SKM-1 treated with dmso at 0.1 percent for 144 hours (cell line): ENCODE data around the gene NAGLU.
"Not testable (repeated sequence)": the region's sequence is repeated elsewhere in the genome, so short reads cannot be mapped to it uniquely, and the experiment has no call there.

Experiments
- DNase-seq: peaks from one replicate; lab custom pipeline; 2025; ENCODE audit not compliant: unreplicated experiment; lab: John Stamatoyannopoulos, UW

NAGLU gene

DNA sequence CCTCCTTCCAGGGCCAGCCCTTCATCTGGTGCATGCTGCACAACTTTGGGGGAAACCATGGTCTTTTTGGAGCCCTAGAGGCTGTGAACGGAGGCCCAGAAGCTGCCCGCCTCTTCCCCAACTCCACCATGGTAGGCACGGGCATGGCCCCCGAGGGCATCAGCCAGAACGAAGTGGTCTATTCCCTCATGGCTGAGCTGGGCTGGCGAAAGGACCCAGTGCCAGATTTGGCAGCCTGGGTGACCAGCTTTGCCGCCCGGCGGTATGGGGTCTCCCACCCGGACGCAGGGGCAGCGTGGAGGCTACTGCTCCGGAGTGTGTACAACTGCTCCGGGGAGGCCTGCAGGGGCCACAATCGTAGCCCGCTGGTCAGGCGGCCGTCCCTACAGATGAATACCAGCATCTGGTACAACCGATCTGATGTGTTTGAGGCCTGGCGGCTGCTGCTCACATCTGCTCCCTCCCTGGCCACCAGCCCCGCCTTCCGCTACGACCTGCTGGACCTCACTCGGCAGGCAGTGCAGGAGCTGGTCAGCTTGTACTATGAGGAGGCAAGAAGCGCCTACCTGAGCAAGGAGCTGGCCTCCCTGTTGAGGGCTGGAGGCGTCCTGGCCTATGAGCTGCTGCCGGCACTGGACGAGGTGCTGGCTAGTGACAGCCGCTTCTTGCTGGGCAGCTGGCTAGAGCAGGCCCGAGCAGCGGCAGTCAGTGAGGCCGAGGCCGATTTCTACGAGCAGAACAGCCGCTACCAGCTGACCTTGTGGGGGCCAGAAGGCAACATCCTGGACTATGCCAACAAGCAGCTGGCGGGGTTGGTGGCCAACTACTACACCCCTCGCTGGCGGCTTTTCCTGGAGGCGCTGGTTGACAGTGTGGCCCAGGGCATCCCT is 7.4 kb downstream of the NAGLU start:
- no peak for DNase-seq

DNA sequence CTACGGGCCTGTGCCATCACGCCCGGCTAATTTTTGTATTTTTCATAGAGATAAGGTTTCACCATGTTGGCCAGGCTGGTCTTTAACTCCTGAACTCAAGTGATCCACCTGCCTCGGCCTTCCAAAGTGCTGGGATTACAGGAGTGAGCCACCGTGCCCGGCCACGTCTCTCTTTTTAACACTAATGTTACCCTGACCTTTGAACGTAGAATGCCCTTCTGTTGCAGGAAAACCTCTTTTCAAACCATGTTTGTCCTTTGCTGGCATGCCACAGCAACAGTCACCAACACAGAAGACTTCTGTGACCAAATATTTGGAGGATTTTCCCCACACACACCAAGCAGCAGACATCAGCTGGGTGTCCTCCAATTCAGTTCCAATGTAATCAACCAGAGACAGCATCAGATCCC is 8.8 kb downstream of the NAGLU start:
- no peak for DNase-seq

DNA sequence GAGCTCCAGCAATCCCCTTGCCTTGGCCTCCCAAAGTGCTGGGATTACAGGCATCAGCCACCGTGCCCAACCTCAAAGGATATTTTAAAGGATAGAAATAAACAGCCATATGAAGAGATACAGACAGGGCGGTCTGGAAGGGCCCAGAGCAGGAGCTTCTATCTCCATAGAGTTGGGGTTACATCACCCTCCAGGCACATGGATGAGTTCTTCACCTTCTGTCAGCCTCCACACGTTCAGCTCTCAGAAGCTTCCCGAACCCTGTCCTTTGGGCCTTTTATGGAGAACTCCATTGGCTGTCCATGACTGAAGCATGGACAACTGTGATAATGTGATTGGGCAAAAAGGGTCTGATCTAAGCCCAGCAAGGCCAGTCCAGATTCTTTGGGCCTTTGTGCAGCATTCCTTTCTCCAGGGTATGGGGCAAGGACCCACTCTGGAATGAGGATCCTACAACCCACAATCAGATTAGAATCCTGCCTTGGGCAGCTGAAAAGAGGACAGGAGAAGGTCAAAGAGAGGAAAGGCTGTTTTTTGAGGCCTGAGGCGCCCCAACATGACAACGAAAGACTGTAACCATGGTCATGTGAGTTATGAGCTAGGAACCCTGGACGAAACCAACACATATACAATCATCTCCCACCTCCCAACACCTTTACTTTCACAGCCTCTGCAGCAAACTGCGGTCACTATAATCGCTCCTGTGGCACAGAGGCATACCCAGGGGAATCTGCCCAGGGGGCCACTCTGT is 9.9 kb downstream of the NAGLU start:
- DNase-seq: not testable (repeated sequence)

DNA sequence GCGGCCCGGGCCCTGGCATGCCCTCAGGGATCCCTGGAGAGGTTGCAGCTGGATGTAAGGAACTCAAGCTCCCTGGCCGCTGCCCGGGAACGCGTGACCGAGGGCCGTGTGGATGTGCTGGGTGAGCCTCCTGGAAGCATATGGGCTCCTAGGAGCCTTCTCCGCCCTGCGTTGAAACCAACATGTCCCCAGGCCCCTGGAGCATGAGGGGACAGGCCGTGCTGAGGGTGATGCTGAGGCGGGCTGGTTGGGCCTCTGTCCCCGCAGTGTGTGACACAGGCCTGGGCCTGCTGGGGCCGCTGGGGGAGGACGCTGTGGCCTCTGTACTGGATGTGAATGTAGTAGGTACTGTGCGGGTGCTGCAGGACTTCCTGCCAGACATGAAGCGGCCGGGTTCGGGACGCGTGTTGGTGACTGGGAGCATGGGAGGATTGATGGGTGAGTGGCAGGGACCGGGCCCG is 11.0 kb downstream of the NAGLU start:
- no peak for DNase-seq

DNA sequence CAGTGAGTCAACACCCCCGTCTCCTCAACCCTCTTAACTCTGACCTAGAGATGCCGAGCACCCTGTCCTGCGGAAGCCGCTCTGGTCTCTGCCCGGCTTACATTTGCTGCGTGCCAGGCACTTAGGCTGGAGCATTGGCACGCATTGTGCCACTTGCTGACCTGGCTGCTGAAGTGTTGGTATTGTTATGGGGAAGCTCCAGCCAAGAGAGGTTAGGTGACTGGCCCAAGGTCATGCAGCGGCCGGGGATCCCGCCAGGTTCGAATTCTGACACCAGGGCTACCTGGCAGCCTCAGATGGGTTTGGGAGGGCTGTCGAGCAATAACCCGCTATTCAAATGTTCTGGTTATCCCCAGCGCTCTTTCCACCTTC is 11.6 kb downstream of the NAGLU start:
- no peak for DNase-seq

DNA sequence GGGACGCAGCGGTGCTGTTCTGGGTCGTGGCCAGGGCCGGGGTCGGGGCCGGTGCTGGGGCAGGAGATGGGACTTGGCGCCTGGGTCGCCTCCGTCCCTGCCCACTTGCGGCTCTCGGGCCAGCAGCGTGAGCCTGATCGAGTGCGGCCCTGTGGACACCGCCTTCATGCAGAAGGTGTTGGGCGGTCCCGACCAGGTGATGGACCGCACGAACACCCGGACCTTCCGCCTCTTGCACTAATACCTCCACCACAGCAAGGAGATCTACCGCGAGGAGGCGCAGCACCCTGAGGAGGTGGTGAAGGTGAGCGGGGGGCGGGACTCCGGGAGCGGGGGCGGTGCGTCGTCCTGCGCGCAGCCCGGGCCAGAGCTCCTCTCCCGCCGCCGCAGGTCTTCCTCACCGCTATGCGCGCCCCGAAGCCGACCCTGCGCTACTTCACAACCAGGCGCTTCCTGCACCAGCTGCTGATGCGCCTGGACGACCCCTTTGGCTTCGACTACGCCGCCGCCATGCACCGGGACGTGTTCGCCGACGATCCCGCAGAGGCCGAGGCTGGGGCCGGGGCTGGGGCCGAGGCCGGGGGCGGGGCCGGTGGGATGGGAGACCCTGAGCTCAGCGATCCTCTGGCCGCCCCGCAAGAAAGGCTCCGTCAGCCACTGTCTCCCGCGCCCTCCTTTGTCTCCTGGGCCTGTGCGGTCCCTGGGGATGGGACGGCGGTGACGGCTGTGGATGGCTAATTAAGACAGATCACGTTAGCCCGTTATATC is 12.2 kb downstream of the NAGLU start:
- DNase-seq: no peak

DNA sequence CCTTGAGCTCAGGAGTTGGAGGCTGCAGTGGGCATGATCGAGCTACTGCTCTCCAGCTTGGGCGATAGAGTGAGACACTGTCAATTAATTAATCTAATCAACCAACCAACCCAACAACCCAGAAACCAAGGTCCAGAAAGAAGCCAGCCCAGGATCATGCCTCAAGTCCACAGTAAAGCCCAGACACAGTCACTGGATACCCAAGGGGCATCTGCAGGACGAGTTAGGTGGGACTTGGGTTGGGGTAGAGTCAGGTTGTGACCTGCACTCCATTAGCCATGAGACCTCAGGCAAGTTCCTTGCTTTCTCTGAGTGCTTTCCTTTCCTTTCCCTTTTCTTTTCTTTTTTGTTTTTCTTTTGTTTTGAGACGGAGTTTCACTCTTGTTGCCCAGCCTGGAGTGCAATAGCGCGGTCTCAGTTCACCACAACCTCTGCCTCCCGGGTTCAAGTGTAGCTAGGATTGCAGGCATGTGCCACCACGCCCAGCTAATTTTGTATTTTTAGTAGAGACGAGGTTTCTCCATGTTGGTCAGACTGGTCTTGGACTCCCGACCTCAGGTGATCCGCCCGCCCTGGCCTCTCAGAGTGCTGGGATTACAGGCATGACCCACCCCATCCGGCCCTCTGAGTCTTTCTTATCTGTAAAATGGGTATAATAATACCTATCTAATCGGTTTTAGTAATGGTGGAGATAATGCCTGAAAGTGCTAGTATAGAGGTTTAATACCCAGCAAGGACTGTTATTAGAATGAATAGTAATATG is 13.1 kb downstream of the NAGLU start:
- no peak for DNase-seq

DNA sequence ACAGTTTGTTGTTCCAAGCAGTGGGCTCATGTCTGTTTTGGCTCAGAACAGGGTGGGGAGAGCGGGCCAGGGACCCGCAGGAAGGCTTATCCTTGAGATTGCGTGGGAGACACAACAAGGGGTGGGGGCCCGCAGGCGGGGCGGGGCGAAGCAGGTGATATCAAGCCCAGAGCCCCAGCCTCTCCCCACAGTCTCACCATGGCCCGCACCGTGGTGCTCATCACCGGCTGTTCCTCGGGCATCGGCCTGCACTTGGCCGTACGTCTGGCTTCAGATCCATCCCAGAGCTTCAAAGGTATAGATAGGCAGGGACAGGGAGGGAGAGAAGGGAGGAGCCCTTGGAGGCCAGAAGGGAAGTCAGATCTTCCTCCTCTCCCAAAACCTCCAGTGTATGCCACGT is 16.7 kb downstream of the NAGLU start, which contains the start of gene HSD17B1:
Gene HSD17B1 (plus strand): TSS at position 188 of the 400 bp plus-strand sequence. CDS start 11 bp downstream, at position 199.
- DNase-seq: not testable (repeated sequence)

DNA sequence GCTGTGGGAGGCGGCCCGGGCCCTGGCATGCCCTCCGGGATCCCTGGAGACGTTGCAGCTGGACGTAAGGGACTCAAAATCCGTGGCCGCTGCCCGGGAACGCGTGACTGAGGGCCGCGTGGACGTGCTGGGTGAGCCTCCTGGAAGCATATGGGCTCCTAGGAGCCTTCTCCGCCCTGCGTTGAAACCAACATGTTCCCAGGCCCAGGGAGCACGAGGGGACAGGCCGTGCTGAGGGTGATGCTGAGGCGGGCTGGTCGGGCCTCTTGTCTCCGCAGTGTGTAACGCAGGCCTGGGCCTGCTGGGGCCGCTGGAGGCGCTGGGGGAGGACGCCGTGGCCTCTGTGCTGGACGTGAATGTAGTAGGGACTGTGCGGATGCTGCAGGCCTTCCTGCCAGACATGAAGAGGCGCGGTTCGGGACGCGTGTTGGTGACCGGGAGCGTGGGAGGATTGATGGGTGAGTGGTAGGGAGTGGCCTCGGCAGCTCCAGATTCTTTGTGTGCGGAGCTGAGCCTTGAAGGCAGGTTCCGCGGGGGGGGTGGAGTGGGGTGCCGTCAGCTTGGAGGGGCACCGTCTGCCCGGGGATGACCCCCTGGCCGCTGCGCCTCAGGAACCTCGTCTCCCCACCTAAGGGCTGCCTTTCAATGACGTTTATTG is 17.2 kb downstream of the NAGLU start:
- DNase-seq: no peak

DNA sequence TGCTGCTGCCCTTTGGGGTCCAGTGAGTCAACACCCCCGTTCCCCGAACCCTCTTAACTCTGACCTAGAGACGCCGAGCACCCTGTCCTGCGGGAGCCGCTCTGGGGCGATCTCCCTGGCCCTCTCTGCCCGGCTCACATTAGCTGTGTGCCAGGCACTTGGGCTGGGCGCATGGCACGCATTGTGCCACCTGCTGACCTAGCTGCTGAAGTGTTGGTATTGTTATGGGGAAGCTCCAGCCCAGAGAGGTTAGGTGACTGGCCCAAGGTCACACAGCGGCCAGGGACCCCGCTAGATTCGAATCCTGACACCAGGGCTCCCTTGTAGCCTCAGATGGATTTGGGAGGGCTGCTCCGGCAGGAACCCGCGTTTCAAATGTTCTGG is 17.8 kb downstream of the NAGLU start:
- no peak for DNase-seq

DNA sequence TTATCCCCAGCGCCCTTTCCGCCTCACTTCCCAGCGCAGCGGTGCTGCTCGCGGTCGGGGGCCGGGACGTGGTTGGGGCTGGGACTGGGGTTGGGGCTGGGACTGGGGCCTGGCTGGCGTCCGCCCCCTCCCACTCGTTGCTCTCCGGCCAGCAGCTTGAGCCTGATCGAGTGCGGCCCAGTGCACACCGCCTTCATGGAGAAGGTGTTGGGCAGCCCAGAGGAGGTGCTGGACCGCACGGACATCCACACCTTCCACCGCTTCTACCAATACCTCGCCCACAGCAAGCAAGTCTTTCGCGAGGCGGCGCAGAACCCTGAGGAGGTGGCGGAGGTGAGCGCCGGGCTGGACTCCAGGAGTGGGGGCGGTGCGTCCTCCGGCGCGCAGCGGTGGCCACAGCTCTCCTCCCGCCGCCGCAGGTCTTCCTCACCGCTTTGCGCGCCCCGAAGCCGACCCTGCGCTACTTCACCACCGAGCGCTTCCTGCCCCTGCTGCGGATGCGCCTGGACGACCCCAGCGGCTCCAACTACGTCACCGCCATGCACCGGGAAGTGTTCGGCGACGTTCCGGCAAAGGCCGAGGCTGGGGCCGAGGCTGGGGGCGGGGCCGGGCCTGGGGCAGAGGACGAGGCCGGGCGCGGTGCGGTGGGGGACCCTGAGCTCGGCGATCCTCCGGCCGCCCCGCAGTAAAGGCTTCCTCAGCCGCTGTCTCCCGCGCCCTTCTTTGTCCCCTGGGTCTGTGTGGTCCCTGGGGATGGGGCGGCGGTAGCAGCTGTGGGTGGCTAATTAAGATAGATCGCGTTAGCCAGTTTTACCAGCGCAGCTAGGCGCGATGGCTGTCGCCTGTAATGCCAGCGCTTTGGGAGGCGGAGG is 18.4 kb downstream of the NAGLU start:
- peak; percentile 68 for DNase-seq

DNA sequence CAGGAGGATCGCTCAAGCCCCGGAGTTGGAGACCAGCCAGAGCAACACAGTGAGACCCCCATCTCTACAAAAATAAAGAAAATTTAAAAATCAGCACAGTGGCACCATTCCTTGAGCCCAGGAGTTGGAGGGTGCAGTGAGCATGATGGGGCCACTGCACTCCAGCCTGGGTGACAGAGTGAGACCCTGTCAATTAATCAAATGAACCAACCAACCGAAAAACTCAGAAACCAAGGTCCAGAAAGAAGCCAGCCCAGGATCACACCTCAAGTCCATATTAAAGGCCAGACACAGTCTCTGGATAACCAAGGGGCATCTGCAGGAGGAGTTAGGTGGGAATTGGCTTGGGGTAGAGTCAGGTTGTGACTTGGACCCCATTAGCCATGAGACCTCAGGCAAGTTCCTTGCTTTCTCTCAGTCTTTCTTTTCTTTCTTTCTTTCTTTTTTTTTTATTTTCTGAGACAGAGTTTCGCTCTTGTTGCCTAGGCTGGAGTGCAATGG is 19.1 kb downstream of the NAGLU start:
- DNase-seq: no peak

DNA sequence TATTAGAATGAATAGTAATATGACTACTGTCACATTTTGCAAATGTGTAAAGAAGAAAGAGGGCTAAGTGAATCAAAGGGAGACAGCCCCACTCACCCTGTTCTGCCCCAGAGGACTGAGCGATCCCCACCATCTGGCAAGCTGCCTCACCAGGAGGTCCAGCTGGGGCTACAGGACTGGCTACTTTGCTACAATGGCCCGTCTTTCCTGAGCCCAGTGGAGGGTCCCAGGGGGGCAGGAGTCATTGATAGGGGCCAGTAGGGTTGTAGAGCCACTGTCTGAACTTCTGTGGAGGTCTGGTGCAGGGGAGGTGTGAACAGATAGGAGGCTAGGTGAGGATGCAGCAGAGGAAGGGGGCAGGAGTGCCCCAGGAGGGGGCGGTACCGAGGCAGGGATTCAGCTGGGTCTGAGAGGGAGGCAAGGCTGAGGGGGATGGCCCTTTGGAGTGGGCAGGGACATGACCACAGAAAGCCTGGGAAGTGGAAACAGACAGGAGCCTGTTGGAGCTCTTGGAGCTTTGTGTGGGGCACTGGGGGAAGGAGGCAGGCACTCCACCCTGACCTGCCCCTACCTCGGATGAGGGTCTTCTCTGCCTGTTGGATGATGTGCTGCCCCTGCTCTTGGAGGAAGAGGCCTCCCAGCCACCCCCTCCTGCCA is 20.0 kb downstream of the NAGLU start:
- DNase-seq: not testable (repeated sequence)

DNA sequence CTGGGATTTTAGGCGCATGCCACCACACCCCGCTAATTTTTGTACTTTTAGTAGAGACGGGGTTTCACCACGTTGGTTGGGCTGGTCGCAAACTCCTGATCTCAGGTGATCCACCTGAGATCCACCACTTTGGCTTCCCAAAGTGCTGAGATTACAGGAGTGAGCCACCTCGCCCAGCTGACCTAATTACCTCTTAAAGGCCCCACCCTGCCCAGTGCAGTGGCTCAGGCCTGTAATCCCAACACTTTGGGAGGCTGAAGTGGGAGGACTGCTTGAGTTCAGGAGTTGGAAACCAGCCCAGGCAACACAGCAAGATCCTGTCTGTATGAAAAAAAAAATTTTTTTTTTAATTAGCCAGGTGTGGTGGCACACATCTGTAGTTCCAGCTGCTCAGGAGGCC is 23.0 kb downstream of the NAGLU start:
- no peak for DNase-seq

DNA sequence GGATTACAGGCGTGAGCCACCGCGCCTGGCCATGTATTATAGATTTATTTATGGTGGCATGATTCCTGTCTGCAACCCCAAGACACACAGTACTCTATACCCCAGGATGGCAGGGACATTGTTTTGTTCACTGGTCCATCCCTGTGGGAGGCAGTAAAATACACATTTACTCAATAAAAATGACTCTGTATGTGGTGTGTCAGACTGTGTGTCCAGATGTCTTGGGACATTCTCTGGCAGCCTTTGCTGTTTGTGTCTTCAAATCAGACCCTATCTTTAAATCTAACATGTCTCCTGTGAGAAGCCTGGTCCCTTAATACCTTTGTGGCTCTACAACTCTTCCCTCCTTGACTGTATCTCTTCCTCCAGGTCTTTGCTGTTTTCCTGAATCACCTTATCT is 24.2 kb downstream of the NAGLU start:
- DNase-seq: no peak

DNA sequence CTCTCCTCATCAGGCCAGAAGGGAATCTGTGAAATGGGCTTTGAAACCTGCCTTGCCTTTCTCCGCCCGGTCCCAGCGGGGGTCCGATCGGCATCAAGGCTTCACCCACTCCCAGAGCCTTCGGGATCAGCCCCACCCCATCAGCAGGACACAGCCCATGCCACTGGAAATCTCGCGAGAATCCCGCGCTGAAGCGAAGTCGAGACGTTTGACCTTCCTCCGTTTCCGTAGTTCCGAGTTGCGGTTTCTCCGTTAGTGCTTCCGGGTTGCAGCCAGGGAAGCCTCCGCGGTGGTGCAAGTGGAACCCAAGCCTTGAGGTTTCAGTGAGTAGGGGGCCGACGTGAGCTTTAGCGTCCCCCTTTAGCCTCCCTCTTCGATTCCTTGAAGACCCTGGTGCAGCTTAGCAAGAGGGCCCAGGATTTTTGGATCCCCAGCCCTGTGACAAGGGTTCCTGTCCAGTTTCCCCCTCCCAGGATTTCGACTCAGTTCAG is 25.9 kb downstream of the NAGLU start, which contains the start of gene COASY:
Gene COASY (plus strand): TSS at position 252 of the 491 bp plus-strand sequence. CDS start 475 bp downstream, outside the sequence.
- peak; percentile 93 for DNase-seq

DNA sequence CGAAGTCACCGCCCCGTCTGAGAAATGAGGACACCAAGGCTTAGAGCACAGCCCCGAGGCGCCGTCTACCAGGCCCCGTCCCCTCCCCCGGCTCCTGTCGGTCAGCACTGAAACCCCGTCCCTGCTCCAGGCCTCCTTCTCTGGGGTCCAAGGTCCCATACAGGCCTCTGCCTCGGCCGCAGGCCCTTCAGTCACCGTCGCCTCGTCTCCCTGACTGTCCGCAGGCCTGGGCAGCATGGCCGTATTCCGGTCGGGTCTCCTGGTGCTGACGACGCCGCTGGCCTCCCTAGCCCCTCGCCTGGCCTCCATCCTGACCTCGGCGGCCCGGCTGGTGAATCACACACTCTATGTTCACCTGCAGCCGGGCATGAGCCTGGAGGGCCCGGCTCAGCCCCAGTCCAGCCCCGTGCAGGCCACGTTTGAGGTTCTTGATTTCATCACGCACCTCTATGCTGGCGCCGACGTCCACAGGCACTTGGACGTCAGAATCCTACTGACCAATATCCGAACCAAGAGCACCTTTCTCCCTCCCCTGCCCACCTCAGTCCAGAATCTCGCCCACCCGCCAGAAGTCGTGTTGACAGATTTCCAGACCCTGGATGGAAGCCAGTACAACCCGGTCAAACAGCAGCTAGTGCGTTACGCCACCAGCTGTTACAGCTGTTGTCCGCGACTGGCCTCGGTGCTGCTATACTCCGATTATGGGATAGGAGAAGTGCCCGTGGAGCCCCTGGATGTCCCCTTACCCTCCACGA is 26.5 kb downstream of the NAGLU start:
- no peak for DNase-seq
